Left kidney (tissue), 2 donors: ENCODE results near the gene SMURF1. TPM values are rescaled to one million over a fixed set of nuclear protein-coding genes. Genes with fewer than 3 reads are reported as not detected.

Experiments
- DNase-seq: peaks from one replicate; pipeline ENCODE4 v3.0.0-alpha.2; 2013
- polyA plus RNA-seq: library from polyadenylated mRNA; unstranded; fragments of 120-200 nt; gene quantifications from one replicate; pipeline ENCODE4 v1.2.1, GENCODE V29; 2013; ENCODE audit not compliant: insufficient read length

SMURF1 gene
- polyA plus RNA-seq, 1 donor: 18.8 TPM

GRCh38 chr7:99004216-99004615 lies 139.7 kb downstream of the SMURF1 start:
- DNase-seq: no peak

GRCh38 chr7:99003419-99003818 lies 140.5 kb downstream of the SMURF1 start:
- no peak for DNase-seq

GRCh38 chr7:99002827-99003212 lies 141.1 kb downstream of the SMURF1 start:
- no peak for DNase-seq

- no peak for DNase-seq
Measured at GRCh38 chr7:99002148-99002826, 141.6 kb downstream of the SMURF1 start.

GRCh38 chr7:99001482-99002147 lies 142.3 kb downstream of the SMURF1 start:
- DNase-seq: no peak

- no peak for DNase-seq
Measured at GRCh38 chr7:99000904-99001465, 142.9 kb downstream of the SMURF1 start.

GRCh38 chr7:99000196-99000903 lies 143.6 kb downstream of the SMURF1 start:
- DNase-seq: no peak

- no peak for DNase-seq
Measured at GRCh38 chr7:98998821-98999725, 144.8 kb downstream of the SMURF1 start.

- no peak for DNase-seq
Measured at GRCh38 chr7:98997846-98998245, 146.1 kb downstream of the SMURF1 start.

- no peak for DNase-seq
Measured at GRCh38 chr7:98996150-98996552, 147.8 kb downstream of the SMURF1 start.

- no peak for DNase-seq
Measured at GRCh38 chr7:98995523-98996149, 148.3 kb downstream of the SMURF1 start.

- no peak for DNase-seq
Measured at GRCh38 chr7:98995111-98995510, 148.8 kb downstream of the SMURF1 start.

GRCh38 chr7:98994046-98994944 lies 149.6 kb downstream of the SMURF1 start:
- no peak for DNase-seq

- no peak for DNase-seq
Measured at GRCh38 chr7:98993024-98993897, 150.6 kb downstream of the SMURF1 start.

GRCh38 chr7:98992076-98992475 lies 151.8 kb downstream of the SMURF1 start:
- DNase-seq: no peak

- DNase-seq: no peak
Measured at GRCh38 chr7:98991141-98991540, 152.8 kb downstream of the SMURF1 start.

- no peak for DNase-seq
Measured at GRCh38 chr7:98990356-98990755, 153.6 kb downstream of the SMURF1 start.

GRCh38 chr7:98988641-98989040 lies 155.3 kb downstream of the SMURF1 start:
- no peak for DNase-seq

- DNase-seq: no peak
Measured at GRCh38 chr7:98985945-98986344, 158.0 kb downstream of the SMURF1 start.
